Measurements from ENCODE around the gene NT5C1A. TPM values are rescaled to one million over a fixed set of nuclear protein-coding genes. Genes with fewer than 3 reads are reported as not detected.

NT5C1A gene
- total RNA-seq, 1 experiment from 2014 or later = not detected

DNA sequence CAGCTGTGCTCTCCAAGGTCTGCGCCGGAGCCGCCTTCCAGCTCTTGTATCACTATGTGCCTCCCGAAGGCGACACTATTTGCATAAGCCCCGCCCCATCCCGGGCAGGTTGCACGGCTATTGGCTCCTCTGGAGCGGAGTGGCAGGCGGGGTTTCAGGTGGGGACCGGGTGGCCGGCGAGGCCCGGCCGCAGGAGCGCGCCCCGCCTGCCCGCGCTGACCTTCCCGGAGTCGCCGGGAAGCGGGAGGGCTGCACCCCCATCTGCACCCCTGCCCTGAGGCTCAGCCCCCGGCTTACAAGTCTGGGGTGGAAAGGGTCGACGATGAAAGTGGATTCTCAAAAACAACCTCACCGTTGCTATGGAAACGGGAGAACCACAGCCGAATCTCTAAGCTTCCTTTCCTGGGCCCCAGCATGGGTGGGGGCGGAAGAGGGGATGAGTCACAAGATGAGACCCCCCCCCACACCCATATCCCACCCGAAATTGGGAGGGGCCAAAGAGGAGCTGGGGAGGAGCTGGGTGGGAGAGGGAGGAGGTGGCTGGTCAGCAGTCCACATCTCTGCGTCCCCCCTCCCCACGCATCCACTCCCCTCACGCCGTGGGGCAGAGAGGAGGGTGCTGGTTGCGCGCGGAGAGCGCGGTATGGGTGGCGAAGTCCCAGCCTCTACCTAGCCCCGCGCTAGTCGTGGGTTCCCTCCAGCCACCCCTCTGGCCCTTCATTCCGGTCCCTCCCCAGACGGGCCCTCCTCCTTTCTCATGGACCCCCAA, 19.7 kb upstream of the NT5C1A start, which contains the start of gene HPCAL4:
HPCAL4 (minus strand) TSS at position 51 of the 769 bp plus-strand sequence. CDS start 6,830 bp downstream, outside the sequence.
- H3K27ac Mint-ChIP-seq = no peak within 1 kb of the TSS
- TF ChIP-seq, protein P1, sequence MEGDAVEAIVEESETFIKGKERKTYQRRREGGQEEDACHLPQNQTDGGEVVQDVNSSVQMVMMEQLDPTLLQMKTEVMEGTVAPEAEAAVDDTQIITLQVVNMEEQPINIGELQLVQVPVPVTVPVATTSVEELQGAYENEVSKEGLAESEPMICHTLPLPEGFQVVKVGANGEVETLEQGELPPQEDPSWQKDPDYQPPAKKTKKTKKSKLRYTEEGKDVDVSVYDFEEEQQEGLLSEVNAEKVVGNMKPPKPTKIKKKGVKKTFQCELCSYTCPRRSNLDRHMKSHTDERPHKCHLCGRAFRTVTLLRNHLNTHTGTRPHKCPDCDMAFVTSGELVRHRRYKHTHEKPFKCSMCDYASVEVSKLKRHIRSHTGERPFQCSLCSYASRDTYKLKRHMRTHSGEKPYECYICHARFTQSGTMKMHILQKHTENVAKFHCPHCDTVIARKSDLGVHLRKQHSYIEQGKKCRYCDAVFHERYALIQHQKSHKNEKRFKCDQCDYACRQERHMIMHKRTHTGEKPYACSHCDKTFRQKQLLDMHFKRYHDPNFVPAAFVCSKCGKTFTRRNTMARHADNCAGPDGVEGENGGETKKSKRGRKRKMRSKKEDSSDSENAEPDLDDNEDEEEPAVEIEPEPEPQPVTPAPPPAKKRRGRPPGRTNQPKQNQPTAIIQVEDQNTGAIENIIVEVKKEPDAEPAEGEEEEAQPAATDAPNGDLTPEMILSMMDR (conservative IDR thresholded peaks at IDR 0.05) = no peak
- Histone ChIP-seq H3K23me2 (ENCODE audit: insufficient read length, low read depth, low read length, poor library complexity, severe bottlenecking) (peaks cover 12% of the 10 kb centered on the region), H3K79me2 (ENCODE audit: insufficient read depth, low read length) (no peaks in the 10 kb centered on the region), H4K8ac (replicated peaks; ENCODE audit: insufficient read length, low read depth, low read length) (no peak within 1 kb of the TSS), H2AFZ (ENCODE audit: low read length) (no peak within 1 kb of the TSS), H4K20me1 (ENCODE audit: control insufficient read depth, insufficient read depth, insufficient read length) (no peaks in the 10 kb centered on the region), H3K4me1 (ENCODE audit: insufficient read depth, low read length) (no peaks in the 10 kb centered on the region), H3K4me2 (ENCODE audit: insufficient read depth, insufficient read length, low read length) (peak within 1 kb of the TSS; percentile 32), H3K14ac (ENCODE audit: insufficient read depth, low read length) (peak within 1 kb of the TSS; percentile 14; the same call in 1 of the 2 replicates), H2BK5ac (ENCODE audit: insufficient read length, low read length) (no peak within 1 kb of the TSS), H3K23ac (ENCODE audit: insufficient read length, low read depth, low read length) (no peak within 1 kb of the TSS), H3K4ac (ENCODE audit: low read depth, low read length) (no peak within 1 kb of the TSS), H3K79me1 (ENCODE audit: insufficient read depth, low read depth, low read length, poor library complexity, severe bottlenecking) (no peaks in the 10 kb centered on the region), H2BK12ac (ENCODE audit: insufficient read length, low read depth, low read length) (no peak within 1 kb of the TSS), H2BK15ac (ENCODE audit: low read depth, low read length) (no peak within 1 kb of the TSS), H4K91ac (ENCODE audit: insufficient read length, low read depth, low read length) (no peak within 1 kb of the TSS), H4K5ac (ENCODE audit: insufficient read length, low read depth, low read length) (no peak within 1 kb of the TSS), H3T11ph (ENCODE audit: low read length) (no peak within 1 kb of the TSS), H2BK120ac (ENCODE audit: low read depth, low read length, poor library complexity, severe bottlenecking) (no peak within 1 kb of the TSS), H3K27me3 (ENCODE audit: insufficient read depth, low read length) (peaks cover 86% of the 10 kb centered on the region), H3K56ac (ENCODE audit: insufficient read length, low read depth, low read length) (no peak within 1 kb of the TSS), H3K9me3 (ENCODE audit: control insufficient read depth, low read depth, low read length) (no peaks in the 10 kb centered on the region), H3K27ac (ENCODE audit: insufficient read length, low read depth, low read length) (no peak within 1 kb of the TSS), H3K9ac (ENCODE audit: extremely low read depth, insufficient read length, low read length) (no peak within 1 kb of the TSS), H2BK20ac (ENCODE audit: low read depth, low read length, poor library complexity, severe bottlenecking) (no peak within 1 kb of the TSS), H3K18ac (ENCODE audit: insufficient read length, low read depth, low read length) (peak within 1 kb of the TSS; percentile 66), H2AK5ac (ENCODE audit: insufficient read length, low read length) (no peak within 1 kb of the TSS)
- no peaks in the 10 kb centered on the region for H3K36me3 Mint-ChIP-seq (ENCODE audit: insufficient read depth in 1 of 3, low read depth in 3 of 3)
- WGBS (ENCODE audit: extremely low coverage, insufficient read length, low lambda C conversion rate) = no CpG with 5 or more reads among the region's 47 CpGs
- H3K27me3 Mint-ChIP-seq (ENCODE audit: low read depth) = peaks cover 100% of the 10 kb centered on the region
- H3K4me1 Mint-ChIP-seq = peaks cover 6 to 15% of the 10 kb centered on the region in 2 experiments
- peak within 1 kb of the TSS; percentile 7 to 74; a peak in 4 of 5 replicates for H3K4me3 Mint-ChIP-seq
- DNase-seq = peak; percentile 97
- H3K9me3 Mint-ChIP-seq = no peaks in the 10 kb centered on the region
